IPS DF 4.7 (cell line): ENCODE measurements around the gene UCHL3.
A peak's percentile ranks its signal among the peaks of the same experiment; 100 is the strongest.
"Not testable (repeated sequence)": the region's sequence is repeated elsewhere in the genome, so short reads cannot be mapped to it uniquely, and the experiment has no call there.

Experiments
- DNase-seq: peaks from one replicate; pipeline ENCODE4 v3.0.0-alpha.2; 2013; ENCODE audit warnings: low spot score; ENCODE audit errors: extremely low read depth

Gene UCHL3

DNA sequence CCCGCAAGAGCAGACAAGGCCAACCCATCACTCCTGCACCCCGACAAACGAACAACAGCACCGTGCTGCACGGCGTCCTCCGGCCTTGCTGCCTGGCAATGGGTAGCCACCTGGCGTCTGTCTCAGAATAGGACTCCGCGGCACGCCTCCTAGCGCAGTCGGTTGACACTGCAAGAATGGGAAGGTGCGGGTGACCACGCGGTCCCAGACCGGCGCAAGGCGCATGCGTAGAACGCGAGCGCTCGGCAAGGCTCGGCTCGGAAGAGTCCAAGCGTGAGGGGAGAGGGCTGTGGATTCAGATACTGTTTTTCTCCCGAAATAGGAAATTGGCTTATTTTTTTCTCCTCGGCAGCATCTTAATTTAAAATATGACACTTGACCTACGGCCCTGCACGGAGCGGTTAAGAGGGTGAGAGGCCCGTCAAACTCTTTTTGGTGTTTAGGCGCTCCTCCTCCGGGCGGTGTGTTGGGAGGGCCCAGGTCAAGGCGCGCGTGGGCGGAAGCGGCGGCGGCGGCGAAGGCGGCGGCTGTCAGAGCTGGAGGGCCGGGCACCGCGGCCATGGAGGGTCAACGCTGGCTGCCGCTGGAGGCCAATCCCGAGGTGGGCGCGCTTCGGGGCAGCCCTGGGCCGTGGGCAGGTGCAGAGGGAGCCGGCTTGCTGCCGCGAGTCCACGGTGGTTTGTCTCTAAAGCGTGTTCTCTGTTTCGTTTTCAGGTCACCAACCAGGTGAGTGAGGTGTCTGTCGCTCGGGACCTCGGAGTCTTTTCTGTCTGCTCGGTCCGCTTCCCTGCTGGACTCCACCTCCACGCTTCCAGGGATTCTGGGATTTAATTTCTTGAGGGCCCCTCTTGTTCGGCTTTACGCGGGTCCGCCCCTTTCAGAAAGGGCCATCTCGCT, at the start of gene UCHL3:
UCHL3 (plus strand) TSS at position 530 of the 897 bp plus-strand sequence; CDS start at position 560, 30 bp downstream.
- DNase-seq, result peak; percentile 88

DNA sequence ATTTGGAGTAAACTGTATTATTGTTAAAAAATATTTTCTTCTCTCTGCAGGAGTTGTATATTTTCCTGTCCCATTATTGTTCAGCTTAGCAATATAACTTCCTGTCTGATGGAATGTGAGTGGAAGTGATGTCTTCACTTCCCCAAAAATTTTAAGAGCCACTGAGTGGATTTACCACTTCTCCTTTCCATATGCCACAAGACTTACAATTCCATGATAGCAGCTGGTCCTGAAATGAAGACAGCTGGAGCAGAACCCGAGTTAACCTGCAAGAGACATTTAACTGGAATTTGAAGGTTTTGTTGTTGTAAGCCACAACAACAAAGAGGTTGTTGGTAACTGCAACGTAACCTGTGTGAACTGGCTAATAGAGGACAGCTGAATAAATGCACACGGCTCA, 44.3 kb upstream of the UCHL3 start:
- DNase-seq, result no peak

DNA sequence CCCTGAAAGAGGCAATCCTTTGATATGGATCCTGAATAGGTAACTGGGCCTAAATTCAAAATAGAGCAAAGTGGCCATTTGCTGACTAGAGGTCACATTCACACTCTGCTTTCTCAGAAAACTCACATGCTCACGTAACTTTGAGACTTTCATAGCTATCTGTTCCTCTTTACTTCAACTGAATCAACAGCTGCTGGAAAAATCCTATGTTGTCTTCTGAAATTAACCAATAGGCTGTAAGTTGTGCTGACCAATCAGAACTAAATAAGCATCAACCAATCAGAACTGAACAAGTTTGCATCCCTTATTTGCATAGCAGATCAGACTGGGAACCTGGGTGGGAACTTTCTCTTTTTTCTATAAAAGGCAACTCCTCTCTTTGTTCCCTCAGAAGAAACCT, 43.6 kb upstream of the UCHL3 start:
- DNase-seq, result no peak

DNA sequence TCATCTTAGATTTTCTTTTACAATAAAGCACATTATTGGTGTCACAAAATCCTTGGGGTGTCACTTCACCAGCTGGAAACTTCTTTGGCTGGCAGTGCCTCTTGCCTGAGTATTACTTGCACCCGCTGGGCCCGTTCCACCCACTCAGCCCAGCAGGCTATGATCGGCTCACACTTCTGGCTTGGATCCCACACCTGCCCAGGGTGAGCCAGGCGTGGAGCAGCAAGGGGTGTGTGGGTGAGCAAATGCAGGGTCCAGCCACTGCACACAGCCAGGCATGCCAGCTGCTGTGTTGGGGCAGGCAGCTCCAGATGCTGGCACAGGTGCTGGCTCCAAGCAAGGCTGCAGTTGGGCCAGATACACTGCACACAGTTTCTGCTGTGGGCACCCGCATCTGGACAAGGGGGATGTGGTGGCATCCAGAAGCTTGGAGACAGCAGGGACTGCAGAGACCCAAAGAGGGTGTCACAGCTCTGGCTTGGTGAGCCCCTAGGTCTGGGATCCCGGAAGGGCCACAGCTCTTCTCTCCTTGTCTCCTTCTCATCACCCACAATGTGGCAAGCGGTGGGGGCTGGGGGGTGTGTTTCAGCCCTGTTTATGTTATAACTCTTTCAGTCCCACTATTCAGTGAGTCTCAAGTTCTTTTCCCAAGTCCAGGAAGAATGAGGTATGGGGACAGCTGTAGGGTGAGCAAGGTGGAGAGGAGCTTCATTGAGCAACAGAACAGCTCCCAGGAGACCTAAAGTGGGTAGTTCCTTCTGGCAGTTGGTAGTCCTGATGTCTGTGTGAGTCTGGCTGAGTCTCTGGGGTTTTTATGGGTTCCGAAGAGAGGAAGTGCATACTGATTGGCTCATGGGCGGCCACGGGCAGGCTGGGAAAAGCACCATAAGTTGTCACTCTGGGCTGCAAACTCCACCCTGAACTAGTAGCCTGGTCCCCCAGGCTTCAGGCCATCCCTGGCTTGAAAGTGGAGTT, 42.3 kb upstream of the UCHL3 start:
- DNase-seq, result no peak

DNA sequence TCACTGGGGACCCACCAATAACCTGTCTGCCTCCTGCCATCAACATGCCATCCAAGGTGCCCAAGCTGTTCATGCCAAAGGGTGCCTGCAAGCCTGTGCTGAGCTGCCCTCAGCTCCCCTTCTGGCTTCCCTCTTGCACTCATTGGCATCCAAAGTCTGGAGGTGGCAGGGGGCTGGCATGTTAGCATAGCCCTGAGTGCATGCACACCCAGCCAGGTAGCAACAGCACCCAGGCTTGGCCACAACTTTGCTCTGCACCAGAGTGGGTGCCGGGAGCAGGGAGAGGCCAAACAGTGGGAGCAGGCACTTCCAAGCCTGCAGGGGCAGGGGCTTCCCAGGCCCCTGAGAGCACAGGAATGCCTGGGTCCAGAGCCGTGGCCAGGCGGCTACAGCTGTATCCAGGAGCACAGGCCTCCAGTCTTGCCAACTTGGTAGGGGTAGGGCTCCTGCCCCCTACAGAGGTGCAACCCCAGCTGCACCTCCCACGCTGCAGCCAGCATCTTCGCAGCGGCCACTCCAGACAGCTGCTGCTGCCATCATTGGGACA, 41.5 kb upstream of the UCHL3 start:
- DNase-seq, result no peak

DNA sequence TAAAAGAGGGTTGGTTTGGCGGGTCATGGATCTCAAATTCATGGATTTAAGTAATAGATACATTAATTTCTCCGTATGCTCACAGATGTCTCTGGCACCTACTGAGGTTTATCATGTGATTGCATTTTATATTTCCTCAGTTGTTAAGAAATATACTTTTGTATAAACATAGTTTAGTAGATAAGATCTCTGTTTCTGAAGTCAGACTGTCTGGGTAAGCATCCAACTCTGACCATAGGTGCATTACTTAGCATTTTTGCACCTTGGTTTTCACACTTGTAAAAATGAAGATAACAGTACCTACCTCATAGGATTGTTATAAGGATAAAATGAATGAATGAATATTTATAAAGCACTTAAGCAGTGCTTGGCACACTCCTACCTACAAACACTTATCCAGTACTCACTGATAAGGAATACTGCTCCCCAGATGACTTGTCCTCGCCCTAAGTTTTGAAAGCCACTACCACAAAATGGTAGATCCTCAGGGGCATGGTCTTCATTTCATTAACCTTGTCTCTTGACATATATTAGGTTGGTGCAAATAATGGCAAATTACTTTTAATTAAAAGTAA, 38.5 kb upstream of the UCHL3 start:
- no peak for DNase-seq

DNA sequence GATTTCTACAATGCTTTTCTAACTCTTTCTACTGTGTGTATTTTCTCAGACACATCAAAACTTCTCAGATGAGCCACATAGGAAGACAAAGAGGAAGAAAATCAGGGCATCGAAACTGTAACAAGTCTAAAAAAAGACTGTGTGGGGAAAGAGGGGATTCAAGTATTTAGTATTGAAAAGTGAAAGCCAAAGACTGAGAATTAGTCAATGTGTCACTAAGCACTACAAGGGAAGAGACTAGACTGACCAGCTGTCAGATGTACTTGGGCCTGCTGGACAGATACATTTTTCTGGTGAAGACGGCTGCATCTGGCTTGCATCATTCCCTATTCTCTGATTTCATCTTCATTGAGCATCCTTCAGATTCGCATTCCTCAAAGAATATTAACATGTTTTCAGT, 37.3 kb upstream of the UCHL3 start:
- no peak for DNase-seq

DNA sequence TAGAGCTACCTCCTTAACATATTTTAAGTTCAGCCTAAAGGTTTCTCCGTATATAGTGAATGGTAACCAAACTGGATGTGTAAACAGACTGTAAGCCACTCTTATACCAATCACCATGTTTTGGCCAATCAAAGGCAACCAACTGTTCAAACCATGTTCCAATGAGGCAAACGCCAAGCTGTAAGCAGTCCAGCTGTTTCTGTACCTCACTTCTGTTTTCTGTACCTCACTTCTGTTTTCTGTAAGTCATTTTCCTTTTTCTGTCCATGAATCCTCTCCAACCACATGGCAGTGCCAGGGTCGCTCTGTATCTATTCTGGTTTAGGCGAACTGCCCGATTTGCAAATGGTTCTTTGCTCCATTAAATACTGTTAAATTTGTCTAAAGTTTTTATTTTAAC, 36.3 kb upstream of the UCHL3 start:
- no peak for DNase-seq

DNA sequence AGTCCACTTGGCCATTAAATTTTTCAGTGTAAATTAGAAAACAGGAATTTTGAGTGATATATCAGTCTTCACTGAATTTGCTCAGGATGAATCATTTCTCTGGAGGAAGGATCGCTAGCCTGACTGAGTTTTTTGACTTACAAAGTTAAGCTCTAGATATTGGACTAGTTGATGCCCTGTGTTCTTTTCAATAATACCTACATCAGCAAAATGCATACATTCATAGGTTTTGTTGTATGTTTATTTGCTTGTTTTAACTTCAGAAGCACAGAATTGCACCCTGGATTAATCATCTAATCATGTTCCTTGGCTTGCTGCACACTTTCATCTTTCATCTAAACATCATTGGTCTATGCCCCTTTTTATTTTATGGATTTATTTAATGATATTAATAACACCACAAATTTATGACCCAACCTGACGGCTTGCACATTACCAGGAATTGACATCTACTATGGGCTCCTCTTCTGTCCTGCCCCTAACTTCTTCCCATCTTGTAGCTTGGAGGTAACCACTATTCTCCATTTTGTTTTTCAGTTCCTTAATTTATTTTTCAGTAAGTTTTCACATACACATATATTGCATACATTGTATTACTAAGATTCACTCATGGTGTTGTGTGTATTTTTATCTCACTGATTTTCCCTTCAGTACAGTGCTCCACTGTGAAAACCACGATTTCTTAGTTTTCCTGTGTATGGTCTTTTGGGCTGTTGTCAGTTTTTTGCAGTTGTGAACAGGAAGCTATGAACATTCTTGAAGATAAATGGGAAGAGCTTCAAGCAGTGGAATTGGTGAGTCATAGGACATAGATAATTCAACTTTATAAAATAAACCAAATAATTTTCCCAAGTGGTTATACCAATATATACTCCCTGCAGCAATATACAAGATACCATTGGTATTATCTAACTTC, 35.3 kb upstream of the UCHL3 start:
- DNase-seq, result no peak

DNA sequence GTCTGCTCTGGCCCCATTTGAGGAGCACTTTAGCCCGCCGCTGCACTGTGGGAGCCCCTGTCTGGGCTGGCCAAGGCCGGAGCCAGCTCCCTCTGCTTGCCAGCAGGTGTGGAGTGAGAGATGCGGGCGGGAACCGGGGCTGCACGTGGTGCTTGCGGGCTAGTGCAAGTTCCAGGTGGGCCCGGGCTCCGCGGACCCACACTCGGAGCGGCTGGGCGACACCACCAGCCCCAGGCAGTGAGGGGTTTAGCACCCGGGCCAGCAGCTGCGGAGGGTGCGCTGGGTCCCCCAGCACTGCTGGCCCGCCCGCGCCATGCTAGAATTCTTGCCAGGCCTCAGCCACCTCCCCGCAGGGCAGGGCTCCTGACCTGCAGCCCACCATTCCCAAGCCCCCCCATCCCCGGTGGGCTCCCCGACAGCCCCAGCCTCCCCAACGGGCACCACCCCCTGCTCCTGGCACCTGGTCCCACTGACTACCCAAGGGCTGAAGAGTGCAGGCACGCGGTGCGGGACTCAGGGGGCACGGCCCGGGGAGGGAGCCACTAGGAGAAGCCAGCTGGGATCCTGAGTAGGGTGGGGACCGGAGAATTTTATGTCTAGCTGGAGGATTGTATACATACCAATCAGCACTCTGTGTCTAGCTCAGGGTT, 31.0 kb upstream of the UCHL3 start:
- no peak for DNase-seq

DNA sequence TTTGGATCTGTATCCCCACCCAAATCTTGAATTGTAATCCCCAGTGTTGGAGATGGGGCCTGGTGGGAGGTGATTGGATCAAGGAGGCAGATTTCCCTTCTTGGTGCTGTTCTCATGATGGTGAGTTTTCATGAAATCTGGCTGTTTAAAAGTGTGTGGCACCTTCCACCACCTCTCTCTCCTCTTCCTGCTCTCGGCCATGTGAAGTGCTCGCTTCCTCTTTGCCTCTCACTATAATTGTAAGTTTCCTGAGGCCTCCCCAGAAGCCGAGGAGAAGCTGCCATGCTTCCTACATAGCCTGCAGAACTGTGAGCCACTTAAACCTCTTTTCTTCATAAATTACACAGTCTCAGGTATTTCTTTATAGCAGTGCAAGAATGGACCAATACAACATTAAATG, 27.6 kb upstream of the UCHL3 start:
- DNase-seq, result no peak

DNA sequence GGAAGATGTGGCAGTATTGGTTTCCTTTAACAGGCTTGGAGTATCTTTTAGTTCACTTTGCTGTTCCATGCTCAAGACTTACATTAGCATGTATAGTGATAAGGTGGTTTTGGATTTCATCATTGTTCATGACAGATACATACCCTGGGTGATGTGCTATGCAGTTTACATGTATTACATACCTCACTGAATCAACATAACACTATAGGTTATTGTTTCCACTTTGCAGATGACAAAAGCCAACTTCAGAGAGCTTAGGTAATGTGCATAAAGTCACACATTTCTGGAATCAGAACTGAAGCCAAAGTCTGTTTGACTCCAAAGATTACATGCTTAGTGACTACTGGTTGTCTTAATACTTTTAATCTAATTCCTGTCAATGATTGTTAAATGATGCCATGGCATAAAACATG, 19.0 kb upstream of the UCHL3 start:
- no peak for DNase-seq

DNA sequence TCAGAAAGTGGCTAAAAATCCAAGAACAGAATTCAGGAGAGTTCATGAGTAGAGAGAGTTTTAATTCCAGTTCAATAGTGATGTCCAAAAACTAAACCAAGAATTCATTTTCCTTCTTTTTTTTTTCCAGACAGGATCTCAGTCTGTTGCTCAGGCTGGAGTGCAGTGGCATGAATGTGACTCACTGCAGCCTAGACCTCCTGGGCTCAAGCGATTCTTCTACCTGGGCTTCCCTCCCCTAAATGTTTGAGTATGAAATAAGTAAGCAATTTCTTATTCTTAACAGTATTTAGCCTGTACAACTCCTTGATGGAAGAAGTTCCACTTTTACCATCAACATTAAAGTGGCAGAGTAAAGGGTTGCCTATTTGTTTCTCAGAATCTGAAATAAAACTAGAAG, 15.7 kb upstream of the UCHL3 start:
- DNase-seq, result no peak

DNA sequence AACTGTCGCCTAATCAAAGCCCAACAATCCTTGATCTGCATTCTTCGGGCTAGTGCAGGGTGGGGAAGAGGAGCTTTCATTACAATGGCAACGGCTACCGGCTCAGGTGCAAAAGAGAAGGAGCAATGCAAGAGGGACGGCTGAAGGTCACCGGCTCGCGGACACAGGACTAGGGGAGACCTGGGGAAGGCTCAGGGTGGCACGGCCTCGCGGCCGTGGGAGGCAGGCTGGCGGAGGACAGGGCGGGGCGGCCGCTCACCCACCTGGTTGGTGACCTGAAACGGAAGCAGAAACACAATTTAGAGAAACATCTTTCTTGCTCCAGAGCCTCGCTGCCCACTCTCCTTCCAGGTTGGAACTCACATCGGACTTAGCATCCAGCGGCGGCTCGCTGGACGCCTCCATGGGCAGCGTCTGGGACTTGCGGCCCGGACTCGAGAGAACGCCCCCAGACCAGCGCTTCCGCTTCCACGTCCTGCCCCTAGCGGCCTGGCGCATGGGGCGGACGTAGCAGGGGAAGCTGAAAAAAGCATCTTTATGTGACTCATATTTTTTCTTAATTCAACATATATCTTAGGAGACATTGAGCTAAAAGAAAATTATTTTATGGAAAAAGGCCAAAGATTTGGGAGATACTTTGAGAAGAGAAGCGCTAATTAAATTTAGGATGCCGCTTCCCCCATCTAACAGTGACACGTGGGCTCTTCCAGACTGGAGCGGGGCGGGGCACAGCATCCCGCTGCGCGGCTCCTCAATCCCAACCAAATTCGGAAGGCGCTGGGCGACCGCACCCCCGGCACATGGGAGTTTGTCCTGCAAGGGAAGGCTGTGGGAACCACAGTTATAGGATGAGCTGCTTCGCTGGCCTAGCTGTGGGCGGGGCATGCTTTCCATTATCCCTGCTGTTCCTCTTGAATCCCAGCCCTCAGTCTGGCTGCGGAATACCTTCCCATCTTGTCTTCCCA, 11.9 kb upstream of the UCHL3 start, which contains the start of gene COMMD6:
COMMD6 (minus strand) TSS at position 441 of the 965 bp plus-strand sequence; CDS start at position 405, 36 bp downstream.
- DNase-seq, result peak; percentile 89

DNA sequence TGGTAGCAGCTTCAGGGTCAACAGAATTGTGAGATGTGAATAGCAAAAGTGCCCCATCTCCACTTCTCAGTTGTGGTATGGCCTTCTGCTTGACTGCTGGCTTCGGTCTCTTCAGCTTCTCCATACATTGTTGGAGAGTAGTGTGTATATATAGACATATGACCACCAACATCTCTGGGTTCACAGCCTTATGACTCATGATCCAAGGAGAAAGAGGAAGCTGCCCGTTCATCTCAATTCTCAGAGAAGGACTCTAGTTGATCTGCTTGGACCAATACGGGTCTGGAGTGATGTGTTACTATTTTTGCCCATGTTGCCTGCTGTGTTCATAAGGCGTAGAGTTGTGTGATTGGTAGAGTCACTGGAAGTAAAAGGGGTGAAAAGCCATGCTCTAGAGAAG, 8.3 kb upstream of the UCHL3 start:
- DNase-seq, result no peak

DNA sequence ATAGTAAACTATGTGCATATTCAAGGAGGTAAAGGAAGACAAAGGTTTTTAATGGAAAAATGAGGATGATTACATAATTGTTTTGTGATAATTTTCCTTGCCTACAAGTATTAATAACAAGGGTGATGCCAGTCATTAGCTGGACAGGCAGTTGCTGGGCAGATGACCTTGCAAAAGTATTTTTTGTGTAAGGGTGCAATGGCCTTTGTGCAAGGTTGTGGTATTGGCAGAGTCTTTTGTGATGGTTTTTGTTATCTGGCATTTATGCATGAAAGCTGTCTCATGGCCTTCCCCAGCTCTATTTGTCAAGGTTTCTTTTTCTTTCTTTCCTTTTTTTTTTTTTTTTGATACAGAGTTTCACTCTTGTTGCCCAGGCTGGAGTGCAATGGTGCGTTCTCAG, 7.6 kb upstream of the UCHL3 start:
- no peak for DNase-seq

DNA sequence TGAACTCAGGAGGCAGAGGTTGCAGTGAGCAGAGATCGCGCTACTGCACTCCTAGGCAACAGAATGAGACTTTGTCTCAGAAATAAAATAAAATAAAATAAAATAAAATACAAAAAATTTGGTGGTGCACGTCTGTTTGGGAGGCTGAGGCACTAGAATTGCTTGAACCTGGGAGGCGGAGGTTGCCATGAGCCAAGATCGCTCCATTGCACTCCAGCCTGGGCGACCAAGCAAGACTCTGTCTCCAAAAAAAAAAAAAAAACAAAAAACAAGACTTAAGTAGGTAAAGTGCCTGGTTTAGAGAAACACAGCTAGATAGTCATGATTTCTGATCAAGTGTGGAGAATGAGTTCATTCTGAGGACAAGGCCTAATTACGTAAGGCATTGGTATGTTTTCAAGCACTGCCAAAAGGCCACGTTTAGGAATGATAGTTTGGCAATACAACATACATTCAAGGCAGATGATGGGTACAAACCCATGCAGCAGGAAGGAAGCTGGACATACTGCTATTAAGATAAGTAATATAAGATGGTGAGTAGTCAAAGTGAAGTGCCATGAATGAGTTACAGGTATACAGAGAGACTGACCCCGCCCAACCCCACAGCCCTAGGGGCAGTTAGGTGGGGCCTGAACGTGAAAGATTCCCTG, 4.8 kb upstream of the UCHL3 start:
- DNase-seq, result no peak

DNA sequence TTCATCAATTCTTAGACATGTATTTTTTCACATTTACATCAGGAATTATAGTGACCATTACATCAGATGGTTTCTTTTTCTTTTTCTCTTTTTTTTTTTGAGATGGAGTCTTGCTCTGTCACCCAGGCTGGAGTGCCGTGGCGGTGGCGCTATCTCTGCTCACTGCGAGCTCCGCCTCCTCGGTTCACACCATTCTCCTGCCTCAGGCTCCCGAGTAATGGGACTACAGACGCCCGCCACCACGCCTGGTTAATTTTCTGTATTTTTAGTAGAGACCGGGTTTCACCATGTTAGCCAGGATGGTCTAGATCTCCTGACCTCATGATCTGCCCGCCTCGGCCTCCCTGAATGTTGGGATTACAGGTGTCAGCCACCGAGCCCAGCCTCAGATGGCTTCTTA, 4.2 kb upstream of the UCHL3 start:
- DNase-seq, result not testable (repeated sequence)
